Astrocyte of the cerebellum (primary cell): ENCODE results near the gene RPH3AL.
"Not testable (repeated sequence)": the region's sequence is repeated elsewhere in the genome, so short reads cannot be mapped to it uniquely, and the experiment has no call there.

ENCODE experiments used
- DNase-seq: peaks from one replicate; pipeline ENCODE4 v3.0.0-alpha.2; 2011; ENCODE audit warnings: low read depth
- H3K4me3 ChIP-seq: 2 replicates; pipeline ENCODE4 v1.5.1; 2011; ENCODE audit warnings: mild to moderate bottlenecking, low read depth, low read length, moderate library complexity
- CTCF ChIP-seq: IDR thresholded peaks from 2 replicates; pipeline ENCODE4 v1.5.1; 2012; ENCODE audit warnings: low read length, low read depth, moderate library complexity, mild to moderate bottlenecking; ENCODE audit errors: missing control alignments
- in situ Hi-C: cut with HindIII; loops from 2 replicates; pipeline ENCODE4 v1.10.0; 2017; ENCODE audit warnings: low sequenced_read_pairs

RPH3AL gene

GRCh38 chr17:371583-371982, 19.0 kb upstream of the RPH3AL start:
- in situ Hi-C loops, result no loop called here
- DNase-seq, result no peak
- no peak overlapping the region for H3K4me3 ChIP-seq
- TF ChIP-seq CTCF, result no peak

GRCh38 chr17:367656-368055, 15.0 kb upstream of the RPH3AL start:
- DNase-seq, in situ Hi-C loops, H3K4me3 ChIP-seq: not testable (repeated sequence)

- DNase-seq, in situ Hi-C loops, H3K4me3 ChIP-seq: not testable (repeated sequence)
Observed at GRCh38 chr17:366657-367615, 14.3 kb upstream of the RPH3AL start.

- H3K4me3 ChIP-seq, result no peak overlapping the region
- TF ChIP-seq CTCF, result no peak
- DNase-seq, result no peak
- in situ Hi-C loops, result no loop called here
Observed at GRCh38 chr17:364766-365165, 12.2 kb upstream of the RPH3AL start.

GRCh38 chr17:364308-364707, 11.7 kb upstream of the RPH3AL start:
- in situ Hi-C loops, result no loop called here

DNA sequence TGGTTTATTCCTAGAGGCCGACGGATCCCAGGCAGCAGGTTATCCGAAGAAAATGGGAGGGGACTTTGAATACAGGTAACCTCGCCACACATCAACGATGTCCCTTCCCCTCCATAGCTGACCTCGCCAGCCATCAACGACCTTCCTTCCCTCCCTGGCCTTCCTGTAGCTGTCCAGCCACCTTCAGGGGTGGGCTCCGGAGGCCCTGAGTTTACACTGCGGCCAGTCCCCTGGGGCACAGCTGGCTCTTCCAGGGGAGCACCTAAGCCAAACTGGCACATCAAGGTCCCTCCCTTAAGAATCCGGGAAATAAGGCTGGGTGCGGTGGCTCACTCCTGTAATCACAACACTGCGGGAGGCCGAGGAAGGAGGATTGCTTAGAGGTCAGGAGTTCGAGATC, 10.1 kb upstream of the RPH3AL start:
- in situ Hi-C loops, result no loop called here
- no peak for TF ChIP-seq CTCF
- no peak for DNase-seq
- H3K4me3 ChIP-seq, result no peak overlapping the region

More at GRCh38 chr17:364308-364707, 11.7 kb upstream of the RPH3AL start:
- DNase-seq, result no peak
- TF ChIP-seq CTCF, result no peak
- H3K4me3 ChIP-seq, result no peak overlapping the region

DNA sequence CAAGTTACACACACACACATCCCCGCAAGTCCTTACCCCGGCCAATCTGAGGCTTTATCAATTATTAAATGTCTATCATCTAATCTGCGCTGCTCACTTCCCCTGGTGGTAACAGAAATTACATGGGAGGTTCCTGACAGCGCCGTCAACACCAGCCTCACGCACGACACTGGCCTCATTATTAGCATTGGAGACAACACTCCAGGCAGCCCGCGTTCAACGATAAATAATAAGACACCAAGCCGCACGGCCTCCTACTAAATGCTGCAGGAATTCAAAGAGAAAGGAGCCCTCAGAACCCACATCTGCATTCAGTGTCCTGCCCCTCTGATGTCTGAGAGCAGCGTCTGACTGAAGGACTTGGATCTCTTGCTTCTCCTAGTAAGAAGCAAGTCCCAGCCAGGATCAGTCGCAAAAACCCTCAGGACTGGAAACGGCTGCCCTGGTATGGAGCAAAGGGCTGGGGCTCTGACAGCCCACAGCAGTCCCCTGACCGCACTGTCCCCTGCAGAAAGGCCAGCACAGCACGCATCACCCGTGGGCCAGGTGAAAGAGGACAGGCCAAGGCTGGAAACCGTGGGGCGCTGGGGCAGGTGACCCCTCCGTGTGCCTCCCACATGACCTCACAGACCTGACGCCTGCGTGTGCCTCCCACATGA, 7.6 kb upstream of the RPH3AL start:
- no peak for TF ChIP-seq CTCF
- in situ Hi-C loops, result no loop called here

More for the DNA sequence above, 7.6 kb upstream of the RPH3AL start:
- no peak for DNase-seq
- H3K4me3 ChIP-seq, result no peak overlapping the region
